Measurements from ENCODE around the gene CFDP1.
A peak's percentile ranks its signal among the peaks of the same experiment; 100 is the strongest.
"Not testable (repeated sequence)": the region's sequence is repeated elsewhere in the genome, so short reads cannot be mapped to it uniquely, and the experiment has no call there.

CFDP1 gene

GRCh38 chr16:75281826-75282225 is 151.5 kb downstream of the CFDP1 start:
- Histone ChIP-seq H3K4me3 (ENCODE audit: low read length) (no peak overlapping the region), H3K9me3 (ENCODE audit: control insufficient read depth, low read length) (no peaks in the 10 kb centered on the region), H3K27me3 (replicated peaks; ENCODE audit: control insufficient read depth, insufficient read depth, low read length) (no peaks in the 10 kb centered on the region), H3K9ac (ENCODE audit: low read length) (no peak overlapping the region), H3K4me1 (ENCODE audit: control insufficient read depth, insufficient read depth, low read length) (no peaks in the 10 kb centered on the region), H3K36me3 (ENCODE audit: control insufficient read depth, insufficient read depth, low read length, severe bottlenecking) (no peaks in the 10 kb centered on the region)
- DNase-seq (ENCODE audit: low read depth) = no peak

GRCh38 chr16:75281009-75281408 is 152.3 kb downstream of the CFDP1 start:
- not testable (repeated sequence) for H3K4me3 ChIP-seq (ENCODE audit: low read length); H3K9me3 ChIP-seq (ENCODE audit: control insufficient read depth, low read length); DNase-seq (ENCODE audit: low read depth)

GRCh38 chr16:75280331-75280804 is 152.9 kb downstream of the CFDP1 start:
- Histone ChIP-seq H3K9ac (ENCODE audit: low read length) (no peak overlapping the region), H3K4me3 (ENCODE audit: low read length) (no peak overlapping the region), H3K9me3 (ENCODE audit: control insufficient read depth, low read length) (no peaks in the 10 kb centered on the region), H3K27me3 (replicated peaks; ENCODE audit: control insufficient read depth, insufficient read depth, low read length) (no peaks in the 10 kb centered on the region), H3K36me3 (ENCODE audit: control insufficient read depth, insufficient read depth, low read length, severe bottlenecking) (no peaks in the 10 kb centered on the region), H3K4me1 (ENCODE audit: control insufficient read depth, insufficient read depth, low read length) (no peaks in the 10 kb centered on the region)
- DNase-seq (ENCODE audit: low read depth) = no peak

More at GRCh38 chr16:75281009-75281408, 152.3 kb downstream of the CFDP1 start:
- H3K36me3 ChIP-seq (ENCODE audit: control insufficient read depth, insufficient read depth, low read length, severe bottlenecking); H3K9ac ChIP-seq (ENCODE audit: low read length); H3K27me3 ChIP-seq (replicated peaks; ENCODE audit: control insufficient read depth, insufficient read depth, low read length); H3K4me1 ChIP-seq (ENCODE audit: control insufficient read depth, insufficient read depth, low read length): not testable (repeated sequence)

- Histone ChIP-seq H3K36me3 (ENCODE audit: control insufficient read depth, insufficient read depth, low read length, severe bottlenecking) (no peaks in the 10 kb centered on the region), H3K9ac (ENCODE audit: low read length) (no peak overlapping the region), H3K4me3 (ENCODE audit: low read length) (no peak overlapping the region), H3K9me3 (ENCODE audit: control insufficient read depth, low read length) (no peaks in the 10 kb centered on the region), H3K4me1 (ENCODE audit: control insufficient read depth, insufficient read depth, low read length) (no peaks in the 10 kb centered on the region), H3K27me3 (replicated peaks; ENCODE audit: control insufficient read depth, insufficient read depth, low read length) (no peaks in the 10 kb centered on the region)
- DNase-seq (ENCODE audit: low read depth) = peak; percentile 44
These were observed 154.0 kb downstream of the CFDP1 start for GRCh38 chr16:75279305-75279704.

- H3K4me1 ChIP-seq (ENCODE audit: control insufficient read depth, insufficient read depth, low read length) = no peaks in the 10 kb centered on the region
- no peaks in the 10 kb centered on the region for H3K9me3 ChIP-seq (ENCODE audit: control insufficient read depth, low read length)
- H3K27me3 ChIP-seq (replicated peaks; ENCODE audit: control insufficient read depth, insufficient read depth, low read length) = no peaks in the 10 kb centered on the region
- no peak overlapping the region for H3K9ac ChIP-seq (ENCODE audit: low read length)
- DNase-seq (ENCODE audit: low read depth) = no peak
- no peak overlapping the region for H3K4me3 ChIP-seq (ENCODE audit: low read length)
- no peaks in the 10 kb centered on the region for H3K36me3 ChIP-seq (ENCODE audit: control insufficient read depth, insufficient read depth, low read length, severe bottlenecking)
These were observed 160.0 kb downstream of the CFDP1 start for GRCh38 chr16:75273054-75273925.

- not testable (repeated sequence) for H3K4me1 ChIP-seq (ENCODE audit: control insufficient read depth, insufficient read depth, low read length); H3K9me3 ChIP-seq (ENCODE audit: control insufficient read depth, low read length); H3K27me3 ChIP-seq (replicated peaks; ENCODE audit: control insufficient read depth, insufficient read depth, low read length); H3K4me3 ChIP-seq (ENCODE audit: low read length); DNase-seq (ENCODE audit: low read depth); H3K9ac ChIP-seq (ENCODE audit: low read length); H3K36me3 ChIP-seq (ENCODE audit: control insufficient read depth, insufficient read depth, low read length, severe bottlenecking)
These were observed 160.7 kb downstream of the CFDP1 start for GRCh38 chr16:75272629-75273028.

GRCh38 chr16:75272097-75272551 is 161.2 kb downstream of the CFDP1 start:
- Histone ChIP-seq H3K4me1 (ENCODE audit: control insufficient read depth, insufficient read depth, low read length) (no peaks in the 10 kb centered on the region), H3K4me3 (ENCODE audit: low read length) (no peak overlapping the region), H3K9me3 (ENCODE audit: control insufficient read depth, low read length) (no peaks in the 10 kb centered on the region)

GRCh38 chr16:75271441-75272096 is 161.7 kb downstream of the CFDP1 start:
- no peaks in the 10 kb centered on the region for H3K36me3 ChIP-seq (ENCODE audit: control insufficient read depth, insufficient read depth, low read length, severe bottlenecking)
- peaks cover 5% of the 10 kb centered on the region for H3K4me1 ChIP-seq (ENCODE audit: control insufficient read depth, insufficient read depth, low read length)
- DNase-seq (ENCODE audit: low read depth) = no peak
- H3K4me3 ChIP-seq (ENCODE audit: low read length) = no peak overlapping the region
- H3K27me3 ChIP-seq (replicated peaks; ENCODE audit: control insufficient read depth, insufficient read depth, low read length) = no peaks in the 10 kb centered on the region
- H3K9me3 ChIP-seq (ENCODE audit: control insufficient read depth, low read length) = no peaks in the 10 kb centered on the region
- no peak overlapping the region for H3K9ac ChIP-seq (ENCODE audit: low read length)

More at GRCh38 chr16:75272097-75272551, 161.2 kb downstream of the CFDP1 start:
- Histone ChIP-seq H3K36me3 (ENCODE audit: control insufficient read depth, insufficient read depth, low read length, severe bottlenecking) (no peaks in the 10 kb centered on the region), H3K27me3 (replicated peaks; ENCODE audit: control insufficient read depth, insufficient read depth, low read length) (no peaks in the 10 kb centered on the region), H3K9ac (ENCODE audit: low read length) (no peak overlapping the region)
- no peak for DNase-seq (ENCODE audit: low read depth)

GRCh38 chr16:75269358-75269757 is 163.9 kb downstream of the CFDP1 start:
- not testable (repeated sequence) for H3K9me3 ChIP-seq (ENCODE audit: control insufficient read depth, low read length); H3K36me3 ChIP-seq (ENCODE audit: control insufficient read depth, insufficient read depth, low read length, severe bottlenecking); H3K27me3 ChIP-seq (replicated peaks; ENCODE audit: control insufficient read depth, insufficient read depth, low read length); H3K9ac ChIP-seq (ENCODE audit: low read length); H3K4me3 ChIP-seq (ENCODE audit: low read length); DNase-seq (ENCODE audit: low read depth)
- H3K4me1 ChIP-seq (ENCODE audit: control insufficient read depth, insufficient read depth, low read length) = peaks cover 15% of the 10 kb centered on the region

- Histone ChIP-seq H3K4me1 (ENCODE audit: control insufficient read depth, insufficient read depth, low read length) (peaks cover 31% of the 10 kb centered on the region), H3K4me3 (ENCODE audit: low read length) (no peak overlapping the region), H3K27me3 (replicated peaks; ENCODE audit: control insufficient read depth, insufficient read depth, low read length) (no peaks in the 10 kb centered on the region), H3K9ac (ENCODE audit: low read length) (no peak overlapping the region), H3K36me3 (ENCODE audit: control insufficient read depth, insufficient read depth, low read length, severe bottlenecking) (no peaks in the 10 kb centered on the region), H3K9me3 (ENCODE audit: control insufficient read depth, low read length) (no peaks in the 10 kb centered on the region)
- DNase-seq (ENCODE audit: low read depth) = peak; percentile 69
These were observed 165.6 kb downstream of the CFDP1 start for GRCh38 chr16:75267631-75268264.

Data from adipocyte (in vitro differentiated cells).